BE2C (cell line): ENCODE results near the gene SUGP2.
A peak's percentile ranks its signal among the peaks of the same experiment; 100 is the strongest.

Experiments
- DNase-seq: peaks from one replicate; pipeline ENCODE4 v3.0.0-alpha.2; 2020
- H3K27me3 ChIP-seq: fragments of 250-450 bp; sonication (Bioruptor Pico); 2 replicates; pipeline ENCODE4 v1.5.1; 2020; ENCODE audit warnings: mild to moderate bottlenecking
- H3K36me3 ChIP-seq: fragments of 250-450 bp; sonication (Bioruptor Pico); 2 replicates; pipeline ENCODE4 v1.5.1; 2020; ENCODE audit warnings: mild to moderate bottlenecking
- H3K4me1 ChIP-seq: fragments of 250-450 bp; sonication (Bioruptor Pico); 2 replicates; pipeline ENCODE4 v1.5.1; 2020
- H3K4me3 ChIP-seq: 2 replicates; pipeline ENCODE4 v1.5.1; 2011; ENCODE audit warnings: low read depth, low read length
- H3K9me3 ChIP-seq: fragments of 250-450 bp; sonication (Bioruptor Pico); 2 replicates; pipeline ENCODE4 v1.5.1; 2020
- CTCF ChIP-seq: IDR thresholded peaks from 2 replicates; pipeline ENCODE4 v1.5.1; 2012; ENCODE audit warnings: mild to moderate bottlenecking, low read depth, low read length

Gene SUGP2

GRCh38 chr19:19042732-19043280, 9.5 kb upstream of the SUGP2 start:
- TF ChIP-seq CTCF, result no peak
- H3K27me3 ChIP-seq, result no peaks in the 10 kb centered on the region
- no peak overlapping the region for H3K4me3 ChIP-seq
- no peaks in the 10 kb centered on the region for H3K4me1 ChIP-seq
- H3K36me3 ChIP-seq, result peaks cover 66% of the 10 kb centered on the region
- H3K9me3 ChIP-seq, result no peaks in the 10 kb centered on the region
- DNase-seq, result no peak

GRCh38 chr19:19040417-19040816, 7.1 kb upstream of the SUGP2 start:
- no peak for TF ChIP-seq CTCF
- H3K27me3 ChIP-seq, result no peaks in the 10 kb centered on the region
- peaks cover 66% of the 10 kb centered on the region for H3K36me3 ChIP-seq
- DNase-seq, result no peak
- H3K9me3 ChIP-seq, result no peaks in the 10 kb centered on the region
- H3K4me1 ChIP-seq, result no peaks in the 10 kb centered on the region
- no peak overlapping the region for H3K4me3 ChIP-seq

- no peak overlapping the region for H3K4me3 ChIP-seq
- H3K27me3 ChIP-seq, result no peaks in the 10 kb centered on the region
- H3K36me3 ChIP-seq, result peaks cover 69% of the 10 kb centered on the region
- no peaks in the 10 kb centered on the region for H3K9me3 ChIP-seq
- DNase-seq, result no peak
- TF ChIP-seq CTCF, result no peak
- H3K4me1 ChIP-seq, result no peaks in the 10 kb centered on the region
These were observed 6.6 kb upstream of the SUGP2 start for GRCh38 chr19:19039901-19040300.

- peak overlapping the region; percentile 69 for H3K4me3 ChIP-seq
- peaks cover 52% of the 10 kb centered on the region for H3K36me3 ChIP-seq
- no peak for TF ChIP-seq CTCF
- H3K27me3 ChIP-seq, result no peaks in the 10 kb centered on the region
- peak; percentile 78 for DNase-seq
- H3K9me3 ChIP-seq, result no peaks in the 10 kb centered on the region
- H3K4me1 ChIP-seq, result no peaks in the 10 kb centered on the region
These were observed 897 bp upstream of the SUGP2 start for GRCh38 chr19:19034204-19034624.

- Histone ChIP-seq H3K4me3 (peak overlapping the region; percentile 89), H3K9me3 (no peaks in the 10 kb centered on the region), H3K27me3 (no peaks in the 10 kb centered on the region), H3K4me1 (no peaks in the 10 kb centered on the region), H3K36me3 (peaks cover 54% of the 10 kb centered on the region)
- no peak for TF ChIP-seq CTCF
- no peak for DNase-seq
These were observed 216 bp downstream of the SUGP2 start for GRCh38 chr19:19033176-19033425.

- no peaks in the 10 kb centered on the region for H3K27me3 ChIP-seq
- TF ChIP-seq CTCF, result no peak
- H3K4me3 ChIP-seq, result peak overlapping the region; percentile 89
- H3K9me3 ChIP-seq, result no peaks in the 10 kb centered on the region
- H3K36me3 ChIP-seq, result peaks cover 54% of the 10 kb centered on the region
- H3K4me1 ChIP-seq, result no peaks in the 10 kb centered on the region
- DNase-seq, result peak; percentile 98
These were observed 719 bp downstream of the SUGP2 start for GRCh38 chr19:19032420-19033175.
